Epithelial cell of esophagus (primary cell): Measurements from ENCODE around the gene SH3BP2.

Source experiments
- DNase-seq: peaks from one replicate; pipeline ENCODE4 v3.0.0; 2010; ENCODE audit warnings: low read depth
- H3K4me3 ChIP-seq: 2 replicates; pipeline ENCODE4 v1.5.1; 2011; ENCODE audit warnings: mild to moderate bottlenecking, low read length, control low read depth
- TF ChIP-seq, protein P1 (sequence below): IDR thresholded peaks from 2 replicates; pipeline ENCODE4 v1.5.1; 2011; ENCODE audit warnings: low read depth, mild to moderate bottlenecking, low read length, control low read depth, inconsistent platforms; ENCODE audit not compliant: insufficient read depth; ENCODE audit errors: missing control alignments

The SH3BP2 gene

DNA sequence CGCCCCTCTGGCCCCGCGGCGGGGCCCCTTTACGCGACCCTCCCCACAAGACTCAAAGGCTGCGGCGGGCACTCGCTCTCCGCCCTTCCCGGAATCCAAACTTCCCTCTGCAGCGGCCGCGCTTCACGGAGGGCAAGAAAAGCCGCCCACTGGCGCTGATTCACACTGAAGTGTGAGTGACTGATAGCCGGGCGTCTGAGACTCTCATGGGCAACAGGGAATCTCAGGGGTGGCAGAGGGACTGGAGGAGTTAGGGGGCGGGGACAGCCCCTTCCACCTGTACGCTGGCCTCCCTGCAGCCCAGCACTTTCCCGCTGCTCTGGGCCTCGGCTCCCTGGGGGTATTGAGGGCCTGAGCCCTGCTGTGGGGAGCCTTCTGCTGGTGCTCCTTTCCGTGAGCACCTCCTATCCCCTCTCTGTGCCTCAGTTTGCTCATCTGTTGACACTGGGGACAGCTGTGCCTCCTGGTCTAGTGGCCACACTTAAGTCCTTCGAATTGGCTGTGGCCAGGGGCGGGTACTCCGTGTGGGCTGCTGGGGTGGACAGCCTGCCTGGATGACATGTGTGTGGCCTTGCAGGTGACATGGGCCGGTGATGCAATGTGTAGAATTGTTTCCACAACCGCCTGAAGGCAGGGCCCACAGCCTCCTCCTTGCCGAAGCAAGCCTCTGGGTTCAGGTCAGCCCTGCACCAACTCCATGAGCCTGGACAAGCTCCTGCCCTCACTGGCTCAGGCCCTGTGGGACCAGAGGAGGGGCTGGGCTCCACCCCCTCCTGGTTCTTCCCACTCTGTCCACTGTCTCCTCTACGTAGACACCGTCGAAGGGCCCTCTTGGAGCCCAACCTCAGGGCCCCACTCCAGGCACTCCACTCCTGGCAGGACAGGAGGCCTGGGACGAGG, 951 bp downstream of the SH3BP2 start:
- DNase-seq = peak; percentile 67
- TF ChIP-seq, protein P1, sequence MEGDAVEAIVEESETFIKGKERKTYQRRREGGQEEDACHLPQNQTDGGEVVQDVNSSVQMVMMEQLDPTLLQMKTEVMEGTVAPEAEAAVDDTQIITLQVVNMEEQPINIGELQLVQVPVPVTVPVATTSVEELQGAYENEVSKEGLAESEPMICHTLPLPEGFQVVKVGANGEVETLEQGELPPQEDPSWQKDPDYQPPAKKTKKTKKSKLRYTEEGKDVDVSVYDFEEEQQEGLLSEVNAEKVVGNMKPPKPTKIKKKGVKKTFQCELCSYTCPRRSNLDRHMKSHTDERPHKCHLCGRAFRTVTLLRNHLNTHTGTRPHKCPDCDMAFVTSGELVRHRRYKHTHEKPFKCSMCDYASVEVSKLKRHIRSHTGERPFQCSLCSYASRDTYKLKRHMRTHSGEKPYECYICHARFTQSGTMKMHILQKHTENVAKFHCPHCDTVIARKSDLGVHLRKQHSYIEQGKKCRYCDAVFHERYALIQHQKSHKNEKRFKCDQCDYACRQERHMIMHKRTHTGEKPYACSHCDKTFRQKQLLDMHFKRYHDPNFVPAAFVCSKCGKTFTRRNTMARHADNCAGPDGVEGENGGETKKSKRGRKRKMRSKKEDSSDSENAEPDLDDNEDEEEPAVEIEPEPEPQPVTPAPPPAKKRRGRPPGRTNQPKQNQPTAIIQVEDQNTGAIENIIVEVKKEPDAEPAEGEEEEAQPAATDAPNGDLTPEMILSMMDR = no peak
- peak overlapping the region; percentile 54 for H3K4me3 ChIP-seq

DNA sequence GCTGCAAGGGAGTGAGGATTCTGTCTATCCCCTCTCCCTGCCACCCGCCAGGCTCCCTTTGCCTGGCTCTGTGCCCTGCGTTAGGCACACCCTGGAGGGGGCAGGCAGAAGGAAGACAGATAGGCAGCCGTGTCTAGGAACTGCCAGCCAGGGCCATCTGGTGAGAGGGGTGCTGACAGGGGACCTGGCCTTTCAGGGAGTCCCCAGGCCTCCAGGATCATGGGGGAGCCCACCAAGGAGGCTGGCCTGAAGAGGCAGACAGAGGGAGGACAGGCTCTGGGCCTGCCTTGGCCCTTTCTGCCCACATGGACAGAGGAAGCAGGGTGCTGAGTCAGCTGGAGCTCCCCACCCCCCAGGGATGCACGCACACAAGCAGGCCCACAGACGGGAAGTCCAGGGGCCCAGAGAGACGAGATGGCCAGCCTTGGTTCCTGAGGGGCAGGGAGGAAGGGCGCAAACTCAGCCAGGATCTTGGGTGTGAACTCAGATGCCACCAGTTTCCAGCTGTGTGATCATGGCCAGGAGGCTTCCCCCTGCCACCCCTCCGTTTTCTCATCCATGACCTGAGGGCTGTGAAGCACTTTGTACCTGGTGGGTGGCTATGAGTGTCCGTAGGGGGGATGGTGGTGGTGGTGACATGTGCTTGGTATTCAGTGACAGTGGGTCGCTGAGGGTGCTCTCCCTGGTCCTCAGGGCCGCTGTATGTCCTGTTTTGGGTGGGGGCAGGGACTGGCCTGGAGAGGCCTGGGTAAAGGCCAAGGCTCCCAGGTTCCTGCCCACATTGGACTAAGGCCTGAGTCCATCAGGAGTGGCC, 1.8 kb downstream of the SH3BP2 start:
- TF ChIP-seq, protein P1 = no peak
- H3K4me3 ChIP-seq = peak overlapping the region; percentile 1
- DNase-seq = peak; percentile 47

DNA sequence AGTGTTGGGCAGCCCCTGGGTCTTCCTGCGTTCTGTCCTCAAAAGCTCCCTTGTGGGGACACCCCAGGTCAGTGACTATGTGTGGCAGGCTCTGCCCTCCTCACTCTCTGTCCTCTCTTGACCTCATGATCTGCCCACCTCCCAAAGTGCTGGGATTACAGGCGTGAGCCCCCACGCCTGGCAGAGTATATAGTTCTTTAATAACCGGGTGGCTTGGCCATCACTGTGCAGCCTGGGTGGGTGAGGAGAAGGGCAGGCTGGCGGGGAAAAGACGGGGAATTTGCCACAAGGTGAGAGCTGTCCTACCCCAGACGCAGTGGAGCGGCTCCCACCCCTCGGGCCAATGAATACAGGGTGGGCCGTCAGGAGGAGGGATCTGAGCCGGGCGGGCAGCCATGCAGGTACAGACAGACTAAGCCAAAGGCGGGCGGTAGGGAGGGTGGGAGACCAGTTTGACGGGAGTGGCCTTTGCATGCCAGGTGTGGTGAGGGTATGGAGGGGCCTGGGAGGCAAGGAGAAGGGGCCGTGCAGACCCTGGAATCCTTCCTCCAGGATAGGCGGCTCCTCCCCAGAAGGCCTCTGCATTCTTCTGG, 2.5 kb downstream of the SH3BP2 start:
- TF ChIP-seq, protein P1 = no peak
- no peak overlapping the region for H3K4me3 ChIP-seq
- no peak for DNase-seq

DNA sequence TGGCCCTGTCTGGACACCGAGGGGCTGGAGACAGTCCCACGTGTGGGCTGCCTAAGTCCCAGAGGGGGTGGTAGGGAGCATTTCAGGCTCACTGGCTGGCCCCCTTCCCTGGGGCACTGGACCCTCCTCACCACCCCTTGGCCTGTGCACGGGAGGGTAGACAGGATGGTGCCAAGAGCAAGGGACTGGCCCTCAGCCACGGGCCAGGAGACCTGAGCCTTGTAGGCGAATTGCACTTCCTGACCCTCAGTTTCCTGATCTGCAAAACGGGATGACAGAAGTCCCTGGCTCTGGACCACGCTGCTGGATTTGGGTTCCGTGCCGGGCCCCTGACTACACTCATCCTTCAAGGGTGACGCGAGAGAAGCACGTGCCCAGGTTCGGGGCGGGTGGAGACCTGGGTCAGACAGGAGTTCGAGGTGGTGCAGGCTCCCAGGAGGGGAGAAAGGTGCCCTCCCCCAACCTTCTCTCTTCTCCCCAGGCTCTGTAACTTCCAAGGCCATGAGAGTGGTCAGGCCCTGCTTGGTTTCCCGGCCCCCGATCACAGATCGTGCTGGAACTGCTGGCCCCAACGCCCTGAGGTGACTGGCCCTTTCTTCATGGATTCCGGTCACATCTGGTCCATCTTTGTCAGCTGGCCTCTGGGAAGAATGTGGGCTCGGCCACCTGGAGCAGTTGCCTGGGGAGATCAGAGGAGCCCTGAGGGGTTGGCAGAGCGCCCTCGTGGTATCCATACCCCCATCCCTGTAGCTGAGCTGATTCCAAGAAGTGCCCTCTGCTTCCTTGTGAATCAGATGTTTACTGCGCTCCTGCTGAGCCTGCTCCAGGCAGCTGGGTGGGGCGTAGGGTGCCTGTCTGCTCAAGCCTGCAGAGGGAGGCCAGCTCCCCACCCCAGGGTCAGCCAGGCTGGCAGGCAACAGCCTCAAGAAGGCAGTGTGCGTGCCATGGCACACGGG, 3.3 kb downstream of the SH3BP2 start:
- peak; percentile 88 for DNase-seq
- H3K4me3 ChIP-seq = no peak overlapping the region
- TF ChIP-seq, protein P1 = no peak

DNA sequence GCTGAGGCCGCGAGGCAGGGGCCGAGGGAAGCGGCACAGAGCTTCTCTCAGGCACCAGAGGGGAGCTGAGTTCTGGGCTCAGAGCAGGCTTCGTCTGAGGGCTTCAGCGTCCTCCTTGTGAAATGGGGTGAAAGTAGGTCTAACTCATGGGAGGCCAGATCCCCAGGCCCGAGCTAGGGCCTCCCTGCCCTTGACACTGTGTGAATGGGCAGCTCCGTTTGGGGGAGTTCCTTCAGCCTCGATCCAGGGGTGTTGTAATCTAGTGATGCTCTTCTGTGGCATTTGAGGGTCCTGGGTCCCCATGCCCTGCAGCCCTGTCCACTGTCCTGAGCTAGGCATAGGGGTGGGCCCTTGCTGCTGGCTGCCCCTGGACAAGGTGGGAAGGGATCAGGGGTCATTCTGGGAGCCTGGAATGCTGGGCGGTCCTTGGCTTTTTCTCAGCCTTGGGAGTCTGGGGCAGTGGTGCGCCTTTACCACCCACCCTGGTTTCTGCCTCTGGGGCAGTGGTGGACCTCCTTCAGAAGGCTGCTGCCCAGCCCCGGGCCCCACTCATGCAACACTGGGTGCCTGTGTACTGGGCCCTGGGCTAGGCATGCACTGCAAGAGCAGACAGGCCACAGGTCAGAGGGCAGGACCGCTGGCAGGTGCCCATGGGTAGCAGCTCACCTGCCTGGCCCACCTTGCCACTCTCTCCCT, 4.1 kb downstream of the SH3BP2 start:
- no peak for DNase-seq
- TF ChIP-seq, protein P1 = no peak
- H3K4me3 ChIP-seq = no peak overlapping the region
